HG03521 (cell line): ENCODE results near the gene ATP8B3.

ENCODE experiments used
- ATAC-seq: cut with Tn5 transposase; IDR thresholded peaks from one replicate; pipeline ENCODE4 v1.9.1; 2021; ENCODE audit warnings: mild to moderate bottlenecking, moderate library complexity; ENCODE audit not compliant: unreplicated experiment

ATP8B3 gene

GRCh38 chr19:1850809-1851653, 39.0 kb upstream of the ATP8B3 start:
- ATAC-seq = no peak

- ATAC-seq = no peak
Measured at GRCh38 chr19:1849886-1850398, 37.9 kb upstream of the ATP8B3 start.

- ATAC-seq = no peak
Measured at GRCh38 chr19:1849132-1849474, 37.0 kb upstream of the ATP8B3 start.

GRCh38 chr19:1848399-1849131, 36.5 kb upstream of the ATP8B3 start, which contains the start of gene REXO1:
Gene REXO1 (minus strand): TSS chr19:1848483. CDS start chr19:1848358, 125 bp downstream.
- ATAC-seq = peak; percentile 71

- no peak for ATAC-seq
Measured at GRCh38 chr19:1847684-1848398, 35.8 kb upstream of the ATP8B3 start.

- ATAC-seq = no peak
Measured at GRCh38 chr19:1847348-1847683, 35.2 kb upstream of the ATP8B3 start.

- ATAC-seq = no peak
Measured at GRCh38 chr19:1846517-1847204, 34.6 kb upstream of the ATP8B3 start.

- ATAC-seq = no peak
Measured at GRCh38 chr19:1845642-1846041, 33.6 kb upstream of the ATP8B3 start.

GRCh38 chr19:1845125-1845515, 33.0 kb upstream of the ATP8B3 start:
- ATAC-seq = no peak

GRCh38 chr19:1844513-1845124, 32.5 kb upstream of the ATP8B3 start:
- no peak for ATAC-seq

- no peak for ATAC-seq
Measured at GRCh38 chr19:1843646-1844394, 31.7 kb upstream of the ATP8B3 start.

- ATAC-seq = no peak
Measured at GRCh38 chr19:1843116-1843515, 31.0 kb upstream of the ATP8B3 start.

- no peak for ATAC-seq
Measured at GRCh38 chr19:1841209-1841924, 29.3 kb upstream of the ATP8B3 start.

- no peak for ATAC-seq
Measured at GRCh38 chr19:1840541-1841115, 28.6 kb upstream of the ATP8B3 start.

GRCh38 chr19:1839658-1840540, 27.8 kb upstream of the ATP8B3 start:
- ATAC-seq = no peak

GRCh38 chr19:1837625-1838105, 25.6 kb upstream of the ATP8B3 start:
- ATAC-seq = no peak

GRCh38 chr19:1837222-1837565, 25.1 kb upstream of the ATP8B3 start:
- no peak for ATAC-seq
